Natural killer cell (primary cell): ENCODE data around the gene POU2F2. TPM values are rescaled to one million over a fixed set of nuclear protein-coding genes. Genes with fewer than 3 reads are reported as not detected.

Experiments used
- ATAC-seq, 3 donors: fragments of 150-1000 bp in 2 of 3; fragments of 200-7000 bp in 1 of 3; cut with Tn5 transposase; 1 replicate in 1 of 3; 2 replicates in 2 of 3; pipeline ENCODE4 v1.10.0; 2021; ENCODE audit warnings: mild to moderate bottlenecking in 2 of 3, moderate library complexity in 2 of 3
- DNase-seq, 2 donors: peaks; one replicate each; pipeline versions ENCODE4 v3.0.0 to v3.0.0-alpha.2; 2013 to 2021; ENCODE audit warnings: mixed read lengths in 1 of 2
- H3K27ac ChIP-seq: one replicate; pipeline ENCODE4 v1.5.1; 2013; ENCODE audit warnings: mild to moderate bottlenecking, low read length
- H3K27me3 ChIP-seq: one replicate; pipeline ENCODE4 v1.6.1; 2013; ENCODE audit warnings: low read length; ENCODE audit not compliant: control insufficient read depth, insufficient read depth
- H3K36me3 ChIP-seq: one replicate; pipeline ENCODE4 v1.6.1; 2013; ENCODE audit warnings: low read length; ENCODE audit not compliant: control insufficient read depth, insufficient read depth
- H3K4me1 ChIP-seq: one replicate; pipeline ENCODE4 v1.6.1; 2013; ENCODE audit warnings: low read length; ENCODE audit not compliant: control insufficient read depth, insufficient read depth
- H3K4me3 ChIP-seq: one replicate; pipeline ENCODE4 v1.5.1; 2013; ENCODE audit warnings: low read length
- H3K9me3 ChIP-seq: one replicate; pipeline ENCODE4 v1.6.1; 2013; ENCODE audit warnings: low read length; ENCODE audit not compliant: control insufficient read depth, insufficient read depth
- H3K27ac Mint-ChIP-seq, 2 donors: one replicate each; pipeline ENCODE4 v1.8.0; 2022; ENCODE audit warnings: mild to moderate bottlenecking in 2 of 2, mixed read lengths in 2 of 2, moderate library complexity in 1 of 2
- H3K27me3 Mint-ChIP-seq, 2 donors: one replicate each; pipeline ENCODE4 v1.8.0; 2022; ENCODE audit warnings: low read depth in 2 of 2, mixed read lengths in 2 of 2
- H3K36me3 Mint-ChIP-seq: one replicate; pipeline ENCODE4 v1.8.0; 2022; ENCODE audit warnings: mixed read lengths
- H3K4me1 Mint-ChIP-seq, 2 donors: one replicate each; pipeline ENCODE4 v1.8.0; 2022; ENCODE audit warnings: mixed read lengths in 2 of 2
- H3K4me3 Mint-ChIP-seq: one replicate; pipeline ENCODE4 v1.8.0; 2022; ENCODE audit warnings: mild to moderate bottlenecking, moderate library complexity, mixed read lengths
- H3K9me3 Mint-ChIP-seq, 2 donors: one replicate each; pipeline ENCODE4 v1.8.0; 2022; ENCODE audit warnings: mixed read lengths in 2 of 2
- WGBS: methylation state at CpG from one replicate; pipeline ENCODE4 v1.1.7; 2013; ENCODE audit warnings: missing lambda C conversion rate; ENCODE audit not compliant: insufficient coverage; 5-methylcytosine and 5-hydroxymethylcytosine counted together
- intact Hi-C: fragments of 100-400 bp; cut with micrococcal nuclease; formaldehyde crosslinking; loops from one replicate; pipeline ENCODE4 v1.14.2; 2022
- total RNA-seq, 4 donors: library from RNA; stranded (reverse); fragments of 120-200 nt in 1 of 4; gene quantifications; one replicate each; pipeline versions ENCODE4 v1.2.3 to v1.2.4, GENCODE V29; 2013 to 2022
- TF ChIP-seq, protein P1 (sequence below): fragments of 200-600 bp; IDR thresholded peaks from one replicate; pipeline ENCODE4 v1.8.0; 2022; ENCODE audit warnings: antibody characterized with exemption

The POU2F2 gene
- total RNA-seq, 3 donors from 2014 or later (not counting 1 experiment from before 2014, with no cell fraction given) = 27.3 to 40.8 (median 29.3) TPM

DNA sequence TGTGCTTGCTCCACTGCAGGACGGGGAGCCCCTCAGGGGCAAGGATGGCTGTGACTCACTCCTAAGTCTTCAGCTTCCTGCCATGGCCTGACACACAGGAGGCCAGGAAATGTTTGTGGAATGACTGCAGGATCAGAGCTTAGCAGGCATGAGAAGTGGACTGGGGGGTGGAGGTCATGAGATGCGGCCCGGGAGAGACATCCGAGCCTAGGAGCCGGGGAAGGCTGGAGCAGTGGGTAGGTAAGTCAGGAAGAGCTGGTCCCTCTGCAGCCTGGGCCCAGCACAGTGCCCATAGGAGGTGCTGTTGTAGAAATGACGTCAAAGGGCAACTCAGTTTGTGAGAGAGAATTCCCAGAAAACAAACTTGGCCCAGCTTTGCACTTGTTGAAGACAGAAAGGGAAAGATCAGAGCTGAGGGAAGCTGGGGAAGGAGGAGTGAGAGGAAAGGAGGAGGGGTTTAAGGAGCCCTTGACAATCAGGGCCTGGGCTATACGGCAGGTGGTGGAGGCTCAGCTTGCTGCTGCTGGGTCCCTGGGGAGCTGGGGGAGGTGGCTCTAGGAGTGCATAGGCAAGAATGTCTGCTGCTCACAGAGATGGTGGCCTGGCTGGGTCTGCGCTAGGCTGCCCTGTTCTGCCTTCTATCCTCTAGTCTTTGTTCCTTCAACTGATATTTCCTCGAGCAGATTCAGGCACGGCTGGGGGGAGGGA is 18.5 kb downstream of the POU2F2 start:
- no peak overlapping the region for H3K4me3 ChIP-seq
- Mint-ChIP-seq H3K4me3 (no peak overlapping the region), H3K9me3 (no peaks in the 10 kb centered on the region), H3K4me1 (peaks cover 0 to 5% of the 10 kb centered on the region in 2 donors), H3K27ac (no peak overlapping the region), H3K27me3 (no peaks in the 10 kb centered on the region), H3K36me3 (peaks cover 10% of the 10 kb centered on the region)
- H3K36me3 ChIP-seq = peaks cover 46% of the 10 kb centered on the region
- peak overlapping the region; percentile 3 for H3K27ac ChIP-seq
- TF ChIP-seq, protein P1, sequence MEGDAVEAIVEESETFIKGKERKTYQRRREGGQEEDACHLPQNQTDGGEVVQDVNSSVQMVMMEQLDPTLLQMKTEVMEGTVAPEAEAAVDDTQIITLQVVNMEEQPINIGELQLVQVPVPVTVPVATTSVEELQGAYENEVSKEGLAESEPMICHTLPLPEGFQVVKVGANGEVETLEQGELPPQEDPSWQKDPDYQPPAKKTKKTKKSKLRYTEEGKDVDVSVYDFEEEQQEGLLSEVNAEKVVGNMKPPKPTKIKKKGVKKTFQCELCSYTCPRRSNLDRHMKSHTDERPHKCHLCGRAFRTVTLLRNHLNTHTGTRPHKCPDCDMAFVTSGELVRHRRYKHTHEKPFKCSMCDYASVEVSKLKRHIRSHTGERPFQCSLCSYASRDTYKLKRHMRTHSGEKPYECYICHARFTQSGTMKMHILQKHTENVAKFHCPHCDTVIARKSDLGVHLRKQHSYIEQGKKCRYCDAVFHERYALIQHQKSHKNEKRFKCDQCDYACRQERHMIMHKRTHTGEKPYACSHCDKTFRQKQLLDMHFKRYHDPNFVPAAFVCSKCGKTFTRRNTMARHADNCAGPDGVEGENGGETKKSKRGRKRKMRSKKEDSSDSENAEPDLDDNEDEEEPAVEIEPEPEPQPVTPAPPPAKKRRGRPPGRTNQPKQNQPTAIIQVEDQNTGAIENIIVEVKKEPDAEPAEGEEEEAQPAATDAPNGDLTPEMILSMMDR = no peak
- ATAC-seq = no peak
- intact Hi-C loops = no loop called here
- no peaks in the 10 kb centered on the region for H3K27me3 ChIP-seq
- no peak for DNase-seq
- 76% methylated on average over 10 of the region's 10 CpGs for WGBS
- H3K4me1 ChIP-seq = peaks cover 15% of the 10 kb centered on the region
- H3K9me3 ChIP-seq = no peaks in the 10 kb centered on the region

DNA sequence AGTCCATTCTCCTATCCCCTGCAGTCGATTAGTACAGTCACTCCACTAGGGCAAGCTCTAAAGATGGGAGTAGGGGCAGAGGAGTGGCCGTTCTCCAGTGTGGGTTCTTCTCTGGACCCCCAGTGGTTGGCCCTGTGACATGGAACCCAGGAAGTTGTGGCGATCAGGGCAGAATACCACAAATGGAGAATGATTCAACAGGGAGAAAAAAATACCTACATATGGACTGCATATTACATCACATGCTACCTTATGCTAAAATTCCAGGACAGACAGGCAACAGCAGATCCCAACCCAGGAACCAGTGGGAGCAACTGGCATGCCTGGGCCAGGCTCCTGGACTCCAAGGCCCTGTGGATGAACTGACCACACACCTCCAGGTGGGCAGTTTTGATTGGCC is 20.4 kb downstream of the POU2F2 start:
- peaks cover 0 to 10% of the 10 kb centered on the region in 2 donors for H3K4me1 Mint-ChIP-seq
- Histone ChIP-seq H3K9me3 (no peaks in the 10 kb centered on the region), H3K36me3 (peaks cover 33% of the 10 kb centered on the region), H3K27ac (no peak overlapping the region), H3K4me3 (no peak overlapping the region), H3K4me1 (peaks cover 12% of the 10 kb centered on the region), H3K27me3 (no peaks in the 10 kb centered on the region)
- intact Hi-C loops = no loop called here
- H3K27me3 Mint-ChIP-seq = no peaks in the 10 kb centered on the region
- H3K4me3 Mint-ChIP-seq = no peak overlapping the region
- TF ChIP-seq, protein P1 = no peak
- no peaks in the 10 kb centered on the region for H3K9me3 Mint-ChIP-seq
- peaks cover 10% of the 10 kb centered on the region for H3K36me3 Mint-ChIP-seq
- WGBS = 48% methylated on average over 2 of the region's 3 CpGs
- ATAC-seq = no peak
- H3K27ac Mint-ChIP-seq = no peak overlapping the region
- no peak for DNase-seq

DNA sequence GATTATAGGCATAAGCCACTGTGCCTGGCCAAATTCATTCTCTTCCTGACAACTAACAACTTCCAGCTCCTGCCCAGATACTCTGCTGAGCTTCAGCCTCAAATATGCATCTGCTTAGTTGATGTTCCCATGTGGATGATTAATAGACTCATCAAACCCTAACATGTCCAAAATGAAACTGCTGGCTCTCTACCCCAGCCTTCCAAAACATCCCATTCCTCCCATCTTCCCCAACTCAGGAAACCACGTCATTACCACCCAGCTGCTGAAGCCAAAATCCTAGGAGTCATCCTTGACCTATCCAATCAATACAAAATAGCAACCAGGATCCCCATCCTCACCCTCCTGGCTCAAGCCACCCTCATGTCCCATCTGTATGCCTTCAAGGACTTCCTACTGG is 20.9 kb downstream of the POU2F2 start:
- DNase-seq = no peak
- no peaks in the 10 kb centered on the region for H3K27me3 ChIP-seq
- no peak overlapping the region for H3K4me3 Mint-ChIP-seq
- peaks cover 12% of the 10 kb centered on the region for H3K4me1 ChIP-seq
- no peaks in the 10 kb centered on the region for H3K9me3 ChIP-seq
- intact Hi-C loops = no loop called here
- no peak overlapping the region for H3K27ac ChIP-seq
- H3K4me3 ChIP-seq = no peak overlapping the region
- H3K27me3 Mint-ChIP-seq = no peaks in the 10 kb centered on the region
- H3K9me3 Mint-ChIP-seq = no peaks in the 10 kb centered on the region
- no peak for ATAC-seq
- no peak overlapping the region for H3K27ac Mint-ChIP-seq
- H3K36me3 ChIP-seq = peaks cover 31% of the 10 kb centered on the region
- H3K36me3 Mint-ChIP-seq = peaks cover 10% of the 10 kb centered on the region
- peaks cover 0 to 10% of the 10 kb centered on the region in 2 donors for H3K4me1 Mint-ChIP-seq
- WGBS = 90% methylated on average over 1 of the region's 1 CpG
- TF ChIP-seq, protein P1 = no peak

DNA sequence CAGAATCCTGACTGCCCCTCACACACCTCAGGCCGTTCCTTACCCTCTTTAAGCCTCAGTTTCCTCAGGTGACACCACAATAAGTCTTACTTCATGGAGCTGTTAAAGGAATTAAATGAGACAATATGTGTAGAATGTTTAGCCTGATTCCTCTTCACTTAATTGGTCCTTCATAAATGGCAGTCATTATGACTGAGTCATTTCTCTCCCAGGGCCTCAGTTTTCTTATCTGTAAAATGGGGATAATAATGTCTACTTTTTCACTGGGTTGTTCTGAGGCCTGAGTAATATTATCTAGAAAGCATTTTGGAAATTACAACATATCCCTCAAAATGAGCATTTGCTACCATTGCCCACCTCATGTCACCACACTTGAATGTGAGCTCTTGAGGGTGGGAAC is 21.6 kb downstream of the POU2F2 start:
- no peaks in the 10 kb centered on the region for H3K27me3 ChIP-seq
- peaks cover 0 to 10% of the 10 kb centered on the region in 2 donors for H3K4me1 Mint-ChIP-seq
- no peak overlapping the region for H3K4me3 ChIP-seq
- intact Hi-C loops = no loop called here
- peaks cover 6% of the 10 kb centered on the region for H3K36me3 Mint-ChIP-seq
- no peaks in the 10 kb centered on the region for H3K27me3 Mint-ChIP-seq
- WGBS = no CpG with 5 or more reads among the region's 1 CpG
- H3K9me3 ChIP-seq = no peaks in the 10 kb centered on the region
- no peaks in the 10 kb centered on the region for H3K9me3 Mint-ChIP-seq
- H3K27ac ChIP-seq = no peak overlapping the region
- H3K4me3 Mint-ChIP-seq = no peak overlapping the region
- TF ChIP-seq, protein P1 = no peak
- no peak overlapping the region for H3K27ac Mint-ChIP-seq
- DNase-seq (no peak), ATAC-seq (no peak)
- peaks cover 24% of the 10 kb centered on the region for H3K36me3 ChIP-seq
- peaks cover 12% of the 10 kb centered on the region for H3K4me1 ChIP-seq
